Adrenal gland (tissue), 5 donors: ENCODE results near the gene MEFV.

Source experiments
- CTCF ChIP-seq, 6 experiments: fragments of 450-650 bp in 4 of 6; fragments of 200-600 bp in 2 of 6; sonication (generic) in 1 of 6; IDR thresholded peaks; 1 replicate in 5 of 6; 2 replicates in 1 of 6; pipeline versions ENCODE4 v1.5.1 to v1.8.0; 2016 to 2021; ENCODE audit warnings: antibody characterized with exemption in 6 of 6, mild to moderate bottlenecking in 2 of 6, moderate library complexity in 1 of 6
- POLR2A ChIP-seq, 2 donors: fragments of 450-650 bp; IDR thresholded peaks; one replicate each; pipeline ENCODE4 v1.6.1; 2017; ENCODE audit warnings: antibody characterized with exemption in 2 of 2, mild to moderate bottlenecking in 2 of 2, moderate library complexity in 1 of 2
- donor health status: DM: no; HTN: no; CAD: no.

GRCh38 chr16:3256866-3257465 lies 533 bp upstream of the MEFV start:
- no peak for TF ChIP-seq POLR2A (IDR thresholded peaks at IDR 0.05)
- TF ChIP-seq CTCF (IDR thresholded peaks at IDR 0.05), result no peak
